ENCODE data around the gene ACTR6.
"Not testable (repeated sequence)": the region's sequence is repeated elsewhere in the genome, so short reads cannot be mapped to it uniquely, and the experiment has no call there.

The ACTR6 gene

GRCh38 chr12:100222173-100222572, 21.6 kb downstream of the ACTR6 start:
- not testable (repeated sequence) for FAIRE-seq

GRCh38 chr12:100225491-100225890, 24.9 kb downstream of the ACTR6 start:
- FAIRE-seq = no peak

- no peak for FAIRE-seq
These were observed 28.5 kb downstream of the ACTR6 start for GRCh38 chr12:100229036-100229635.

GRCh38 chr12:100229876-100230275, 29.3 kb downstream of the ACTR6 start:
- no peak for FAIRE-seq

GRCh38 chr12:100231873-100232272, 31.3 kb downstream of the ACTR6 start:
- not testable (repeated sequence) for FAIRE-seq

- FAIRE-seq = no peak
These were observed 33.6 kb downstream of the ACTR6 start for GRCh38 chr12:100234166-100234565.

GRCh38 chr12:100234591-100235304, 34.1 kb downstream of the ACTR6 start:
- FAIRE-seq = no peak

- FAIRE-seq = no peak
These were observed 38.2 kb downstream of the ACTR6 start for GRCh38 chr12:100238801-100239200.

GRCh38 chr12:100239589-100239988, 39.0 kb downstream of the ACTR6 start:
- no peak for FAIRE-seq

GRCh38 chr12:100243137-100243536, 42.5 kb downstream of the ACTR6 start:
- FAIRE-seq = no peak

- no peak for FAIRE-seq
These were observed 47.1 kb downstream of the ACTR6 start for GRCh38 chr12:100247765-100248164.

- no peak for FAIRE-seq
These were observed 48.3 kb downstream of the ACTR6 start for GRCh38 chr12:100248886-100249285.

GRCh38 chr12:100249941-100250340, 49.3 kb downstream of the ACTR6 start:
- FAIRE-seq = no peak

- FAIRE-seq = no peak
These were observed 51.3 kb downstream of the ACTR6 start for GRCh38 chr12:100251917-100252316.

- FAIRE-seq = no peak
These were observed 52.8 kb downstream of the ACTR6 start for GRCh38 chr12:100253437-100253836.

- FAIRE-seq = no peak
These were observed 54.3 kb downstream of the ACTR6 start for GRCh38 chr12:100254876-100255275.

GRCh38 chr12:100258127-100258526, 57.5 kb downstream of the ACTR6 start:
- no peak for FAIRE-seq

- FAIRE-seq = no peak
These were observed 62.5 kb downstream of the ACTR6 start for GRCh38 chr12:100263131-100263530.

- FAIRE-seq = not testable (repeated sequence)
These were observed 64.5 kb downstream of the ACTR6 start for GRCh38 chr12:100265107-100265506.

- FAIRE-seq = no peak
These were observed 65.3 kb downstream of the ACTR6 start for GRCh38 chr12:100265732-100266584.

GRCh38 chr12:100266585-100266834, 65.9 kb downstream of the ACTR6 start:
- no peak for FAIRE-seq

GRCh38 chr12:100266835-100267602, 66.4 kb downstream of the ACTR6 start, which contains the start of the genes DEPDC4 and SCYL2:
TSS of gene DEPDC4 (minus strand) at chr12:100267079. CDS start at chr12:100267076, 3 bp downstream.
TSS of gene SCYL2 (plus strand) at chr12:100267177. CDS start at chr12:100282971, 15,794 bp downstream.
- FAIRE-seq = peak; percentile 62
